ENCODE data around the gene SBF1.

Gene SBF1

GRCh38 chr22:50396751-50397370, 78.0 kb downstream of the SBF1 start:
- DNase-seq: no peak
